Measurements from ENCODE around the gene RNF212. TPM values are rescaled to one million over a fixed set of nuclear protein-coding genes. Genes with fewer than 3 reads are reported as not detected.

The RNF212 gene
- total RNA-seq, 1 donor from 2014 or later, result under 0.01 TPM

DNA sequence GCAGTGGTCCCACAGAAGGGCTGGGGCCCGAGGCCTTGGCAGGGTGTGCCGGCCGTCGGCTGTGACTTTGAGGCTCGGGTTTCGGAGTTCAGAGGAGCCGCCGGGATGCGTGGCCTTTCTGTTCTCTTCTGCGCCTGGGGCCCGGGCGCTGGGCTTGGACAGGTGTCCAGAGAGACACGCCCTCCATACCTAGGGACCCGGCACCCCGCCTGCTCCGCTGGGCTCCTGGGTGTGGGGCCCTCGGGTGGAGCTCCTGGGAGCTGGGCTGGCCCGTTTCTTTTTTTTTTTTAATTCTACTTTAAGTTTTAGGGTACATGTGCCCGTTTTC lies 90.7 kb downstream of the RNF212 start:
- TF ChIP-seq, protein P1, sequence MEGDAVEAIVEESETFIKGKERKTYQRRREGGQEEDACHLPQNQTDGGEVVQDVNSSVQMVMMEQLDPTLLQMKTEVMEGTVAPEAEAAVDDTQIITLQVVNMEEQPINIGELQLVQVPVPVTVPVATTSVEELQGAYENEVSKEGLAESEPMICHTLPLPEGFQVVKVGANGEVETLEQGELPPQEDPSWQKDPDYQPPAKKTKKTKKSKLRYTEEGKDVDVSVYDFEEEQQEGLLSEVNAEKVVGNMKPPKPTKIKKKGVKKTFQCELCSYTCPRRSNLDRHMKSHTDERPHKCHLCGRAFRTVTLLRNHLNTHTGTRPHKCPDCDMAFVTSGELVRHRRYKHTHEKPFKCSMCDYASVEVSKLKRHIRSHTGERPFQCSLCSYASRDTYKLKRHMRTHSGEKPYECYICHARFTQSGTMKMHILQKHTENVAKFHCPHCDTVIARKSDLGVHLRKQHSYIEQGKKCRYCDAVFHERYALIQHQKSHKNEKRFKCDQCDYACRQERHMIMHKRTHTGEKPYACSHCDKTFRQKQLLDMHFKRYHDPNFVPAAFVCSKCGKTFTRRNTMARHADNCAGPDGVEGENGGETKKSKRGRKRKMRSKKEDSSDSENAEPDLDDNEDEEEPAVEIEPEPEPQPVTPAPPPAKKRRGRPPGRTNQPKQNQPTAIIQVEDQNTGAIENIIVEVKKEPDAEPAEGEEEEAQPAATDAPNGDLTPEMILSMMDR (IDR thresholded peaks at IDR 0.05; ENCODE audit: insufficient read depth, low read length, severe bottlenecking), result no peak
- peaks cover 7% of the 10 kb centered on the region for H3K36me3 ChIP-seq (ENCODE audit: control insufficient read depth, insufficient read depth, low read length)
- no peaks in the 10 kb centered on the region for H3K27me3 ChIP-seq (ENCODE audit: control insufficient read depth, insufficient read depth, low read length)
- DNase-seq (ENCODE audit: low read depth) (no peak), FAIRE-seq (no peak)
- no peak overlapping the region for H3K4me3 ChIP-seq (ENCODE audit: low read depth, low read length)

DNA sequence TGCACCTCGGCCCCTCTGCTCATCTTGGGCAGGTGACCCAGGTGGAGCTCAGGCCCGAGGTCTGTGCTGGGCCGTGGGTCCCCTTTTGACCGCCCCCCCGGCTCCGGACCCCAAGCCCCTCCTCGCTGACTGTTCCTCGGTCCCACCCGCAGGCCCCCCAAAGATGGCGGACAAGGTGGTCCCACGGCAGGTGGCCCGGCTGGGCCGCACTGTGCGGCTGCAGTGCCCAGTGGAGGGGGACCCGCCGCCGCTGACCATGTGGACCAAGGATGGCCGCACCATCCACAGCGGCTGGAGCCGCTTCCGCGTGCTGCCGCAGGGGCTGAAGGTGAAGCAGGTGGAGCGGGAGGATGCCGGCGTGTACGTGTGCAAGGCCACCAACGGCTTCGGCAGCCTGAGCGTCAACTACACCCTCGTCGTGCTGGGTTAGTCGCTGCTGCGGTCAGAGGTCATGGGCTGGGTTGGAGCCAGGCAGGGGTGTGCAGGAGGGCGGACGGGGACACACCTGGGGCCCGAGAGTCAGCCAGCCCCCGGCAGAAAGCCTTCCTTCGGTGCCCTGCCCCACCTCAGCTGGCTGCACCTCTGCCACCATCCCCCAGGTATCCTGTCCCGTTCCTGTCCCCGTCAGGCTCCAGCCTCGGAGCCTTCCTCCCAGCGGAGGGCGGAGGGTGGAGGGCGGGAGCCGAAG lies 91.2 kb downstream of the RNF212 start:
- peaks cover 7% of the 10 kb centered on the region for H3K36me3 ChIP-seq (ENCODE audit: control insufficient read depth, insufficient read depth, low read length)
- TF ChIP-seq, protein P1 (IDR thresholded peaks at IDR 0.05; ENCODE audit: insufficient read depth, low read length, severe bottlenecking), result no peak
- DNase-seq (ENCODE audit: low read depth) (no peak), FAIRE-seq (no peak)
- H3K4me3 ChIP-seq (ENCODE audit: low read depth, low read length), result no peak overlapping the region
- H3K27me3 ChIP-seq (ENCODE audit: control insufficient read depth, insufficient read depth, low read length), result no peaks in the 10 kb centered on the region

Other genes starting within 250 kb of the RNF212 start
- 52.9 and 77.1 TPM in 2 replicates for gene GAK, start 181.2 kb downstream of the RNF212 start, total RNA-seq
- 3.4 and 10.9 TPM in 2 replicates for gene TMEM175, start 181.1 kb downstream of the RNF212 start, total RNA-seq
- gene DGKQ, start 140.0 kb downstream of the RNF212 start, total RNA-seq, result 17.9 and 24.8 TPM in 2 replicates
- gene IDUA, start 126.5 kb downstream of the RNF212 start, total RNA-seq, result 2.6 and 4.2 TPM in 2 replicates
- under 0.01 and 0.13 TPM in 2 replicates for gene SLC26A1, start 120.2 kb downstream of the RNF212 start, total RNA-seq
- 14.2 and 14.7 TPM in 2 replicates for gene FGFRL1, start 101.9 kb downstream of the RNF212 start, total RNA-seq
- gene SPON2, start 59.0 kb upstream of the RNF212 start, total RNA-seq, result 5.4 and 6.3 TPM in 2 replicates
- gene CTBP1, start 135.6 kb upstream of the RNF212 start, total RNA-seq, result 173 and 179 TPM in 2 replicates
- gene MAEA, start 176.3 kb upstream of the RNF212 start, total RNA-seq, result 44.8 and 46.1 TPM in 2 replicates
- gene UVSSA, start 233.6 kb upstream of the RNF212 start, total RNA-seq, result 6.9 and 8.2 TPM in 2 replicates

Data from bronchial epithelial cell (primary cell).